Measurements from ENCODE around the gene PCNP. TPM values are rescaled to one million over a fixed set of nuclear protein-coding genes. Genes with fewer than 3 reads are reported as not detected.
"Not testable (repeated sequence)": the region's sequence is repeated elsewhere in the genome, so short reads cannot be mapped to it uniquely, and the experiment has no call there.

The PCNP gene
- total RNA-seq, 4 donors from 2014 or later, result 105 to 186 (median 124) TPM

GRCh38 chr3:101548527-101549105 lies 25.4 kb upstream of the PCNP start:
- intact Hi-C loops (cut with DNase I), result no loop called here
- TF ChIP-seq POLR2AphosphoS5 (IDR thresholded peaks at IDR 0.05) (no peak), CTCF (IDR thresholded peaks at IDR 0.05) (no peak), EP300 (IDR thresholded peaks at IDR 0.05) (no peak), POLR2A (IDR thresholded peaks at IDR 0.05; ENCODE audit: low read depth) (no peak)
- Histone ChIP-seq H3K4me3 (no peak overlapping the region), H3K9me3 (no peaks in the 10 kb centered on the region), H3K36me3 (no peaks in the 10 kb centered on the region), H3K4me1 (no peaks in the 10 kb centered on the region), H3K27ac (replicated peaks in 1 of 4) (no peak overlapping the region), H3K27me3 (peaks cover 0 to 2% (median 0%) of the 10 kb centered on the region in 4 donors)
- WGBS, result 76% methylated on average over 2 of the region's 2 CpGs
- no peak for DNase-seq (ENCODE audit: extremely low spot score)

GRCh38 chr3:101549473-101549872 lies 24.5 kb upstream of the PCNP start:
- WGBS, result 30% methylated on average over 1 of the region's 1 CpG
- H3K4me3 ChIP-seq, result no peak overlapping the region

GRCh38 chr3:101551359-101552081 lies 22.5 kb upstream of the PCNP start:
- DNase-seq (ENCODE audit: extremely low spot score); H3K4me3 ChIP-seq; H3K27ac ChIP-seq (replicated peaks in 1 of 4); intact Hi-C loops (cut with DNase I); H3K4me1 ChIP-seq; H3K36me3 ChIP-seq; H3K9me3 ChIP-seq: not testable (repeated sequence)
- H3K27me3 ChIP-seq, result peaks cover 0 to 12% (median 0%) of the 10 kb centered on the region in 4 donors
- 93% methylated on average over 41 of the region's 50 CpGs for WGBS

More at GRCh38 chr3:101549473-101549872, 24.5 kb upstream of the PCNP start:
- intact Hi-C loops (cut with DNase I), result no loop called here
- no peak for DNase-seq (ENCODE audit: extremely low spot score)
- Histone ChIP-seq H3K36me3 (no peaks in the 10 kb centered on the region), H3K27ac (replicated peaks in 1 of 4) (no peak overlapping the region), H3K4me1 (no peaks in the 10 kb centered on the region), H3K9me3 (no peaks in the 10 kb centered on the region), H3K27me3 (peaks cover 0 to 6% (median 0%) of the 10 kb centered on the region in 4 donors)
- TF ChIP-seq EP300 (IDR thresholded peaks at IDR 0.05) (no peak), CTCF (IDR thresholded peaks at IDR 0.05) (no peak), POLR2AphosphoS5 (IDR thresholded peaks at IDR 0.05) (no peak), POLR2A (IDR thresholded peaks at IDR 0.05; ENCODE audit: low read depth) (no peak)

- H3K36me3 ChIP-seq; H3K27ac ChIP-seq (replicated peaks in 1 of 4); DNase-seq (ENCODE audit: extremely low spot score); intact Hi-C loops (cut with DNase I); H3K4me3 ChIP-seq; H3K9me3 ChIP-seq; H3K4me1 ChIP-seq: not testable (repeated sequence)
- H3K27me3 ChIP-seq, result peaks cover 0 to 25% (median 0%) of the 10 kb centered on the region in 4 donors
- WGBS, result 83% methylated on average over 5 of the region's 5 CpGs
These were observed 20.6 kb upstream of the PCNP start for GRCh38 chr3:101553381-101553780.

GRCh38 chr3:101556064-101556463 lies 17.9 kb upstream of the PCNP start:
- no peaks in the 10 kb centered on the region for H3K4me1 ChIP-seq
- no peaks in the 10 kb centered on the region for H3K9me3 ChIP-seq
- H3K4me3 ChIP-seq, result no peak overlapping the region
- TF ChIP-seq EP300 (IDR thresholded peaks at IDR 0.05), result no peak
- TF ChIP-seq POLR2AphosphoS5 (IDR thresholded peaks at IDR 0.05), result no peak
- no peak for TF ChIP-seq POLR2A (IDR thresholded peaks at IDR 0.05; ENCODE audit: low read depth)
- no peak for TF ChIP-seq CTCF (IDR thresholded peaks at IDR 0.05)
- no peak overlapping the region for H3K27ac ChIP-seq (replicated peaks in 1 of 4)
- WGBS, result 57% methylated on average over 3 of the region's 3 CpGs
- no peaks in the 10 kb centered on the region for H3K36me3 ChIP-seq
- H3K27me3 ChIP-seq, result peaks cover 0 to 37% (median 0%) of the 10 kb centered on the region in 4 donors
- intact Hi-C loops (cut with DNase I), result no loop called here
- no peak for DNase-seq (ENCODE audit: extremely low spot score)

Data from esophagus muscularis mucosa (tissue), 4 donors.